ENCODE data around the gene NREP.

The NREP gene

GRCh38 chr5:111783537-111783936 is 26.5 kb upstream of the NREP start:
- TF ChIP-seq TAF1 (IDR thresholded peaks at IDR 0.05; ENCODE audit: borderline replicate concordance, insufficient read depth, low read length), result no peak
- TF ChIP-seq REST (IDR thresholded peaks at IDR 0.05; ENCODE audit: insufficient read depth in 1 of 2, low read depth in 2 of 2, low read length in 2 of 2), result no peak
- TF ChIP-seq FOXP2 (optimal IDR thresholded peaks at IDR 0.05; ENCODE audit: borderline replicate concordance, extremely low read depth, extremely low read length, insufficient read depth), result no peak
- TF ChIP-seq POLR2AphosphoS5 (IDR thresholded peaks at IDR 0.05; ENCODE audit: low read depth, low read length), result no peak
- TF ChIP-seq SIN3A (IDR thresholded peaks at IDR 0.05; ENCODE audit: borderline replicate concordance, insufficient read depth, low read length), result no peak

GRCh38 chr5:111782216-111782615 is 25.2 kb upstream of the NREP start:
- TF ChIP-seq POLR2AphosphoS5 (IDR thresholded peaks at IDR 0.05; ENCODE audit: low read depth, low read length), result no peak
- no peak for TF ChIP-seq TAF1 (IDR thresholded peaks at IDR 0.05; ENCODE audit: borderline replicate concordance, insufficient read depth, low read length)
- TF ChIP-seq REST (IDR thresholded peaks at IDR 0.05; ENCODE audit: insufficient read depth in 1 of 2, low read depth in 2 of 2, low read length in 2 of 2), result no peak

- TF ChIP-seq TAF1 (IDR thresholded peaks at IDR 0.05; ENCODE audit: borderline replicate concordance, insufficient read depth, low read length) (no peak), SIN3A (IDR thresholded peaks at IDR 0.05; ENCODE audit: borderline replicate concordance, insufficient read depth, low read length) (no peak), POLR2AphosphoS5 (IDR thresholded peaks at IDR 0.05; ENCODE audit: low read depth, low read length) (no peak), REST (IDR thresholded peaks at IDR 0.05; ENCODE audit: insufficient read depth in 1 of 2, low read depth in 2 of 2, low read length in 2 of 2) (no peak), FOXP2 (optimal IDR thresholded peaks at IDR 0.05; ENCODE audit: borderline replicate concordance, extremely low read depth, extremely low read length, insufficient read depth) (no peak)
Measured at GRCh38 chr5:111781200-111781599, 24.2 kb upstream of the NREP start.

DNA sequence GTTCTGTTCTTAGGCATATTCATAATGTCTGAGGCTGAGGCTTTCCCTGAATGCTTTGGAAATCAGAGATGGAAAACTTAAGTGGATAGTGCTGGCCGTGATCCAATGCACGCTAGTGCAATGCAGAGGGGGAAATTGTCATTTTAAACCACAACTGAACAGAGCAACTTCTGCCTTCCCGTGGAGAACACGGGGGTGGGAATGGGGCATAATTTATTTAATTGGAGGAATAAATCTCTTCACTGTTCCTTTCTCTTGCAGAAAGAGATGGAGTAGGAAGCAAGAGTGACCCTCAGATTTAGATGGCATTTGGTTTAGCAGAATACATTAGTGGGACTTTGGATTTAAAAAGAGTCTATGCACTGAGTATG is 22.9 kb upstream of the NREP start:
- TF ChIP-seq SIN3A (IDR thresholded peaks at IDR 0.05; ENCODE audit: borderline replicate concordance, insufficient read depth, low read length) (no peak), REST (IDR thresholded peaks at IDR 0.05; ENCODE audit: insufficient read depth in 1 of 2, low read depth in 2 of 2, low read length in 2 of 2) (no peak), TAF1 (IDR thresholded peaks at IDR 0.05; ENCODE audit: borderline replicate concordance, insufficient read depth, low read length) (no peak), FOXP2 (optimal IDR thresholded peaks at IDR 0.05; ENCODE audit: borderline replicate concordance, extremely low read depth, extremely low read length, insufficient read depth) (no peak), POLR2AphosphoS5 (IDR thresholded peaks at IDR 0.05; ENCODE audit: low read depth, low read length) (no peak)

GRCh38 chr5:111779260-111779921 is 22.4 kb upstream of the NREP start:
- TF ChIP-seq FOXP2 (optimal IDR thresholded peaks at IDR 0.05; ENCODE audit: borderline replicate concordance, extremely low read depth, extremely low read length, insufficient read depth) (no peak), SIN3A (IDR thresholded peaks at IDR 0.05; ENCODE audit: borderline replicate concordance, insufficient read depth, low read length) (no peak), POLR2AphosphoS5 (IDR thresholded peaks at IDR 0.05; ENCODE audit: low read depth, low read length) (no peak), REST (IDR thresholded peaks at IDR 0.05; ENCODE audit: insufficient read depth in 1 of 2, low read depth in 2 of 2, low read length in 2 of 2) (no peak), TAF1 (IDR thresholded peaks at IDR 0.05; ENCODE audit: borderline replicate concordance, insufficient read depth, low read length) (no peak)

All from PFSK-1 (cell line).